ENCODE results near the gene OR10A2.
"Not testable (repeated sequence)": the region's sequence is repeated elsewhere in the genome, so short reads cannot be mapped to it uniquely, and the experiment has no call there.

Gene OR10A2

DNA sequence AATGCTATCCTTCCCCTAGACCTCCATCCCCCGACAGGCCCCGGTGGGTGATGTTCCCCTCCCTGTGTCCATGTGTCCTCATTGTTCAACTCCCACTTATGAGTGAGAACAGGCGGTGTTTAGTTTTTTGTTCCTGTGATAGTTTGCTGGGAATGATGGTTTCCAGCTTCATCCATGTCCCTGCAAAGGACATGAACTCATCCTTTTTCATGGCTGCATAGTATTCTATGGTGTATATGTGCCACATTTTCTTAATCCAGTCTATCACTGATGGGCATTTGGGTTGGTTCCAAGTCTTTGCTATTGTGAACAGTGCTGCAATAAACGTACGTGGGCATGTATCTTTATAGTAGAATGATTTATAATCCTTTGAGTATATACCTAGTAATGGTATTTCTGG is 24.9 kb downstream of the OR10A2 start:
- not testable (repeated sequence) for DNase-seq (ENCODE audit: low read depth)

DNA sequence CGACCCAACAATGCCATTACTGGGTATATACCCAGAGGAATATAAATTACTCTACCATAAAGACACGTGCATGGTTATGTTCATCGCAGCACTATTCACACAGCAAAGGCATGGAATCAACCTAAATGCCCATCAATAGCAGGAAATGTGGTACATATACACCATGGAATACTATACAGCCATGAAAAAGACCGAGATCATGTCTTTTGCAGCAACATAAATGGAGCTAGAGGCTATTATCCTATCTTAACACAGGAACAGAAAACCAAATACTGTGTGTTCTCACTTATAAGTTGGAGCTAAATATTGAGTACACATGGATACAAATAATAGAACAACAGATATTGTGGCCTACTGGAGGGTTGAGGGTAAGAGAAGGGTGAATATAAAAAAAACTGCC is 26.0 kb downstream of the OR10A2 start:
- no peak for DNase-seq (ENCODE audit: low read depth)

DNA sequence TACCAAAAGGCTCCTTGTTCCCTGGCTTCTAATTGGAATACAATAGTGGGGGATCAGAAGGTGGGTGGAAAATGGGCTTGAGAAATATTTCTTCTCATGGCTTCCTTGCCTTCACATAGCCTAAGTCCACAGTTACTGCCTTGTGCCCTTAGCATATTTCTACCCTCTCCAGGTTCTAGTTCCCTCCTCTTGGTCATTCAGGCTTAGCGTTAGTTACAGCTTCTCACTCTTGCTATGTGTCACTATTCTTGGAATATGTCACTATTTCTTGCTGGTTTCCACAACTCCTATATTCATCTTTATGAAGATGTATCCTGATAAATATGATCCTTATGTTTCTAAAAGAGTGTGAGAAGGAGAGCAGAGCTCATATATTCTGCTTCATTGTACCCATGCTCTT is 27.0 kb downstream of the OR10A2 start:
- no peak for DNase-seq (ENCODE audit: low read depth)

DNA sequence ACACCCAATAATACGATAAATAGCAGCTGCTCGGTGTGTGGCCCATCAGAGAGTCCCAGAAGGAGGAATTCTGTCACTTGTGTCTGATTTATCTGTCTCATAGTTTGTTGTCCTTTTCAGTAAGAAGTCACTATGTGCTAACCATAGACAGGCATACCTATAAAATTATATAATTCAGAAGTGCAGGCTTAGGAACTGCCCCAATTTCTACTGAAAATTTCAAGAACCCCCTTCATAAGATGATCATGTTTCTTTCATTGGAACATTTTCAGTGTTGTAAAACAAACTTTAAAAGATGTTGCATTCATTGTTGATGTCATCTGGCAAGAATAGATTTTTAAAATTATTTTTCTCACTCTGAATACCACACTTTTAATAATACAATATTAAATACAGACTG is 29.5 kb downstream of the OR10A2 start, which contains the start of gene OR2D2:
TSS of gene OR2D2 (minus strand) at position 101 of the 400 bp plus-strand sequence. CDS start at position 101, 0 bp downstream.
- no peak for DNase-seq (ENCODE audit: low read depth)

DNA sequence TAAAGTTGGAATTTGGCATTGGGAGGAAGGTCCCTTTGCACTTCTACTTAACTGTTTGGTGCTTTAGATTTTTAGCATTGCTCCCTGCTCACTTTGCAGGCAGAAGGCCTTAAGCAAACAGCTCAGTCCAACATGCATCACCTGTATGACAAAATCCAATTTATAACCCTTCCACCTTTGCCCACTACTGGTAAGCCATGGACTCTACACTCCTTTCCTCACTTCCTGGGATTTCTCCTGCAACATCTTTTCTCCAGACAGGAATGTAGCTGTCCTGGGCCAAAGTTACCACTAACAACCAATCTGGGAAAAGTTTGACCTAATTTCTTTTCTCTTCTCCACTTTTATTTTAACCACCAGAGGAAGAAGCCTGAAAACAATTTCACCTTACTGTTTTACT is 31.2 kb downstream of the OR10A2 start:
- DNase-seq (ENCODE audit: low read depth) = no peak

DNA sequence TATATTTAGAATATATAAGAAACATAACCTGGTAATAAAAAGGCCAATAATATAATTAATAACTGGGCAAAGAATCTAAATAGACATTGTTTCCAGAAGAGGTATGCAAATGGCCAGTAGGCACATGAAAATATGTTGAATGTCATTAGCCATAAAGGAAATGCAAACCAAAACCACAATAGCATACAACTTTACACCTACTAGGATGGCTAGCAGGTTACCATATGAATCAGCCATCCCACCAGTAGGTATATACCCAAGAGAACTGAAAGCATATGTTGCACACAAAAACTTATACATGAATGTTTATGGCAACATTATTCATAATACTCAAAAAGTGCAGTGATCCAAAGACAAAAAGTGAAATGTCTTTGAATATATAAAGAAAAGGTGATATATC is 32.2 kb downstream of the OR10A2 start:
- no peak for DNase-seq (ENCODE audit: low read depth)

DNA sequence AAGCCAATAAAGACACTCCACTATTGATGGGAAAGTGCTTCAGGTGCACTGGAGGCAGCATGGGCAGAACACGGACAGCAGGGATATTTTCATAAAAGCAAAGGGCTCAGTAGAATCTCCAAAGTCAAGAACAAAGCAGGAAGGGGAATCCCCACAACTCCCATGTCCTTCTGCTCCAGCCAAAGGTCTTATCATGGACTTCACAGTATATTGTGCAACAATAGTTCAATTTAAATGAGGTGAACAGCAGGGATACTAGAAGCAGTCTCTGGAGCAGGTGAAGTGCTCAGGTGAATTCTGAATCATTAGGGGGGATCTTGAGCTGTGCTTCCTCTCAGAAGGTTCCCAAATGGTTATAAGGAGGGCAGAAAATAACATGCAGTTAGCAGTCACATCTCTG is 36.1 kb downstream of the OR10A2 start:
- no peak for DNase-seq (ENCODE audit: low read depth)

DNA sequence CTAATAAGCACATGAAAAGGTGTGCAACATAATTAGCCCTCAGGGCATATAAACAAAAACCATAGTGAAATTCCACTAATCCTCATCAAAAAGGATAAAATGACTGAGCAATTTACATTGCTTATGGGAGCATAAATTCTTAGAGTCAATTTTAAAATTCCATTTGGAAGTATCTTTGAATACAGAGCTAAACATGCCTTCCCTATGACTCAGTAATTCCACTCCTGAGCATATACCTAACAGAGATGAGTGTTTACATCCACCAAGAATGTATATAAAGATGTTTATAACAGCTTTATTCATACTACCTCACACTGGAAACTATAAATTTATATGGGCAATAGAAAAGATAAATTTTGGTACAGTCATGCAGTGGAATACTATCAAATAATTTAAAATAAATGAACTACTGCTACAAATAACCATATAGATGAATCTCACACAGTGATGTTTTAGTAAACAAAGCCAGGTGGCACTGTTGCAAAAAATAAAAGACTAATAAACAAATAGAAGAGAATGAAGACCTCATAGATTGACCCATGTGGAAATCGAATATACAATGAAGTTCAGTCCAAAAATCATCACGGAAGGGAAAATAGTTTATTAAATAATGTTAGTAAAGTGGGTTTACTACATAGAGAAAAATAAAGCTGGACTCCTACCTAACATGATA is 37.6 kb downstream of the OR10A2 start:
- no peak for DNase-seq (ENCODE audit: low read depth)

DNA sequence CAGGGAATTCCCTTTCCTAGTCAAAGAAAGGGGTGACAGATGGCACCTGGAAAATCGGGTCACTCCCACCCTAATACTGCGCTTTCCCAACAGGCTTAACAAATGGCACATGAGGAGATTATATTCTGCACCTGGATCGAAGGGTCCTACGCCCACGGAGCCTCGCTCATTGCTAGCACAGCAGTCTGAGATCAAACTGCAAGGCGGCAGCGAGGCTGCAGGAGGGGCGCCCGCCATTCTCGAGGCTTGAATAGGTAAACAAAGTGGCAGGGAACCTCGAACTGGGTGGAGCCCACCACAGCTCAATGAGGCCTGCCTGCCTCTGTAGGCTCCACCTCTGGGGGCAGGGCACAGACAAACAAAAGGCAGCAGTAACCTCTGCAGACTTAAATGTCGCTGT is 41.9 kb downstream of the OR10A2 start:
- DNase-seq (ENCODE audit: low read depth) = not testable (repeated sequence)

DNA sequence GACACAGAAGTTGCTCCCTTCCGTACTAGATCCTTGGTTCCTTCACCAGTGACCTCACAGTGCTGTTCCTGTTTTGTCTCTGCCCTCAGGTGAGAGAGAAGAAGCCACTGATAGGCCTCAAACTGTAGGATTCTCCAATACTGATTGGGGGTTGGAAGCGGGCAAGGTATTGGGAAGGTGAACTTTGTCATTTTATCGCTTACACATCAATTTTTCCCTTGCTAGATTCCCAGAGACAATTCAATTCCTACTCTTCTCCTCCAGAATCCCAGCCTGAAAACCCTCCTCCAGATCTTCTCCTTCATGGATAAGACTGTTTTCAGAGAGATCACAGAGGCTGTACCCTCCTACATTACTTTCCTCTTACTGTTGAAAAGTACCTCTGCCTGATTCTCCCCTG is 48.5 kb downstream of the OR10A2 start:
- DNase-seq (ENCODE audit: low read depth) = no peak

DNA sequence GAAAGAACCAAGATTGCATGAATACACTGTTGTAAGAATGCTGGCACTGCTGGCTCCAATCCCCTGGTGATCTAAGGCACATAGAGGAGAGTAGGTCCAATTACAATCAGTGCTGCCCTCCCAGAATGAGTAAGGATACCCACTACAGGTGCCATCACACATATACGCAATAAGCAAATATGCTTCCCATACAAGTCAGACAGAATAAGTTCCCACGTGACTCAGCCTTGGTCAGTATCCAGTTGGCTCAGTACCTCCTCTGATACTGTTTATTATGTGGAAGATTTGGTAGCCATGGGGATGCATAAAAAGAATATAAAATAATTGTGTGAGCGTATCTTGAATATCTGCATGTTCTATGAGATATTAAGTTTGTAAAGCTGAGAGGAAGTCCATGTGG is 49.1 kb downstream of the OR10A2 start:
- no peak for DNase-seq (ENCODE audit: low read depth)

DNA sequence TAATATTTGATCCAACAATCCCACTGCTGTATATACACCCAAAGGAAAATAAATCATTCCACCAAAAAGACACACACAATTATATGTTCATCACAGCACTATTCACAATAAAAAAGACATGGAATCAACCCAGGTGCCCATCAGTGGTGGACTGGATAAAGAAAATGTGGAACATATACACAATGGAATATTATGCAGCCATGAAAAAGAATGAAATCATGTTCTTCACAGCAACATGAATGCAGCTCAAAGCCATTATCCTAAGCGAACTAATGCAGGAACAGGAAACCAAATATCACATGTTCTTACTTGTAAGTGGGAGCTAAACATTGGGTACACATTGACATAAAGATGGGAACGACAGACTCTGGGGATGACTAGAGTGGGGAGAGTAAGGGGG is 56.8 kb downstream of the OR10A2 start:
- DNase-seq (ENCODE audit: low read depth) = no peak

DNA sequence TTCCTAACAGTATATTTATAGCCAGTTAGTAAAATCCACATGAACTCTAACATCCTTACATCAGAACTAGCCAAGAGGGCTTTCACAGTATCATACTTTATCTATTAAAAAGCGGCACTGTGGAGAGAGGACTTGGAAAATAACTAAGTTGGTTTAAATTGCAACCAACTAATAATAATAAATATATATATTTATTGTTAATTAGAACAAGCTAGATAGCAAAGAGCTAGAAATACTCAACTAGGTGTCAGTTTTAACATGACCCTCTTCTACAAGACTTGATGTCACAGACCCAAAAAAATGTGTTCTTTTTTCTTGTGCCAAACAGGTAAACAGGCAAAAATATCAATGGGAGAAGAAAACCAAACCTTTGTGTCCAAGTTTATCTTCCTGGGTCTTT is 57.8 kb downstream of the OR10A2 start, which contains the start of gene OR2D3:
TSS of gene OR2D3 (plus strand) at position 301 of the 400 bp plus-strand sequence. CDS start at position 301, 0 bp downstream.
- no peak for DNase-seq (ENCODE audit: low read depth)
